Lower leg skin (tissue), 4 donors: ENCODE measurements around the gene TFAP2E. TPM values are rescaled to one million over a fixed set of nuclear protein-coding genes. Genes with fewer than 3 reads are reported as not detected.

Source experiments
- DNase-seq, 2 donors: peaks; one replicate each; pipeline ENCODE4 v3.0.0-alpha.2; 2019; ENCODE audit warnings: low spot score in 2 of 2
- H3K4me3 ChIP-seq: fragments of 200-600 bp; sonication (generic); 2 replicates; pipeline ENCODE4 v1.5.1; 2017; ENCODE audit warnings: mild to moderate bottlenecking, low read depth; ENCODE audit not compliant: poor library complexity, severe bottlenecking
- CTCF ChIP-seq, 3 donors: fragments of 450-650 bp; IDR thresholded peaks; one replicate each; pipeline ENCODE4 v1.5.1; 2016; ENCODE audit warnings: antibody characterized with exemption in 3 of 3, mild to moderate bottlenecking in 3 of 3, moderate library complexity in 2 of 3
- POLR2A ChIP-seq, 2 donors: fragments of 450-650 bp; IDR thresholded peaks; one replicate each; pipeline ENCODE4 v1.6.1; 2016 to 2017; ENCODE audit warnings: antibody characterized with exemption in 2 of 2, mild to moderate bottlenecking in 1 of 2, moderate library complexity in 1 of 2
- WGBS, 2 donors: methylation state at CpG; one replicate each; pipeline ENCODE4 v1.1.5; 2018; 5-methylcytosine and 5-hydroxymethylcytosine counted together
- intact Hi-C: fragments of 100-400 bp; cut with DNase I; formaldehyde crosslinking; loops from one replicate; pipeline ENCODE4 v1.15.0; 2023; ENCODE audit warnings: low total_unique reads
- total RNA-seq, 4 donors: library from RNA; depleted of rRNA; stranded (reverse); fragments of >200 nt; gene quantifications; one replicate each; pipeline ENCODE4 v1.1.0, GENCODE V29; 2016

Gene TFAP2E
- total RNA-seq, 4 donors from 2014 or later: 4.2 to 5.7 (median 4.8) TPM

DNA sequence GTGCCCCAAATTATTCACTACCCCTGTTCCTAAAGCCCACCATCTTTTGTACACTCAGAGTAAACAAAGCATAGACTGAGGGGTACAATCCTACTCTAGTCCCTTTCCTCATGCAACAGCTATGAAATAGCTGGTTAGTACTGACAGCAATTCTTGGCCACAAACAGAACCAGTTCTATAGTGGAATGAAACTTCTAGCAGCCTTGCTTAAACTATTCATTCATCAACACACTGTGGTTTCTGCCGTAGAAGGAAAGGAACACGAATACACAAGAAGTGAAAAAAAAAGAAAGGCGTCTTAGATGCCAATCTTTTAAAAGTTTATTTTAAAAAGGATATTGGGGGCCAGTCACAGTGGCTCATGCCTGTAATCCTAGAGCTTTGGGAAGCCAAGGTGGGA, 58.3 kb downstream of the TFAP2E start:
- H3K4me3 ChIP-seq: no peak overlapping the region
- 88 to 90% methylated on average over 3 of the region's 3 CpGs for WGBS, 2 donors
- no peak for DNase-seq
- TF ChIP-seq POLR2A (IDR thresholded peaks at IDR 0.05): no peak
- TF ChIP-seq CTCF (IDR thresholded peaks at IDR 0.05): no peak
- intact Hi-C loops: no loop called here

- no peak overlapping the region for H3K4me3 ChIP-seq
- no peak for DNase-seq
- intact Hi-C loops: no loop called here
- TF ChIP-seq CTCF (IDR thresholded peaks at IDR 0.05): no peak
- no peak for TF ChIP-seq POLR2A (IDR thresholded peaks at IDR 0.05)
These were observed 60.4 kb downstream of the TFAP2E start for GRCh38 chr1:35633547-35633946.

- 0% methylated on average over 1 of the region's 1 CpG for WGBS, 2 donors
- H3K4me3 ChIP-seq: no peak overlapping the region
- no peak for TF ChIP-seq POLR2A (IDR thresholded peaks at IDR 0.05)
- no peak for TF ChIP-seq CTCF (IDR thresholded peaks at IDR 0.05)
- no peak for DNase-seq
- intact Hi-C loops: no loop called here
These were observed 64.3 kb downstream of the TFAP2E start for GRCh38 chr1:35637401-35637809.

GRCh38 chr1:35640380-35641232, 67.5 kb downstream of the TFAP2E start:
- DNase-seq: peak in 1 of 2 donors; percentile 79
- H3K4me3 ChIP-seq: peak overlapping the region; percentile 90
- TF ChIP-seq POLR2A (IDR thresholded peaks at IDR 0.05) (no peak), CTCF (IDR thresholded peaks at IDR 0.05) (no peak)
- intact Hi-C loops: no loop called here
- 18 to 22% methylated on average over 29 of the region's 29 CpGs for WGBS, 2 donors

DNA sequence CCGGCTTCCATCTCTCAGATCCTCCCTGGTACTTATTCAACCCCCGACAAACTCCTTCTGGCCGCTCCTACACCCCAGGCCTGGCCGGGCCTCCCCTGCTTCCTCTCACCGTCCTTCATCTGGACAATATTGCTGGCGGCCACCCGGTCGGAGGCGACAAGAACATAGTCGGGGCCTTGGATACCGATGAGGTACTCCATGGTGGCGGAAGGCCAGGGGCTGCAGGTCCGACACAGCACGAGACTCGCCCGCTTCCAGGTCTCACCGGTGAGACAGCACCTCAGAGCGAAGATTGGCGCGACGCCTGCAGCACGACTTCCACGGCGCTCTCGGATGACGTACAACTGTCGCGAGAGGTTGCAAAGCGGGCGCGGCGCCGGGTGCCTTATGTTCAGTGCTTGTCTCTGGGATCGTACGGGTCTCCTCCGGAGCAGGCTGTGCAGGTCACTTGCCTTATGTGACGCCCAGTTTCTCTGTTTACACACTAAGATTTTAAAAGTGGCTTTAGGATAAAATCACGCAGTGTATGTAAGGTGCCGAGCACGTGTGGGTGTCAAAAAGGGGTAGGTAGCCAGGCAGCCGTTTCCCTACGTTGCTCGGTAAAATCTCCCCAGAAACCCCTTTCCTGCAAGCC, 68.2 kb downstream of the TFAP2E start, which contains the start of gene PSMB2:
Gene PSMB2, minus strand, starts transcription at position 294 of the 634 bp plus-strand sequence. Its CDS starts 94 bp downstream, at position 200.
- TF ChIP-seq POLR2A (IDR thresholded peaks at IDR 0.05): no peak
- TF ChIP-seq CTCF (IDR thresholded peaks at IDR 0.05): no peak
- intact Hi-C loops: no loop called here
- WGBS, 2 donors: 1% methylated on average over 35 to 37 of the region's 43 CpGs

More for the DNA sequence above, 68.2 kb downstream of the TFAP2E start, which contains the start of gene PSMB2:
- peak within 1 kb of the TSS; percentile 90 for H3K4me3 ChIP-seq
- DNase-seq: peak; percentile 95 to 99
